ENCODE measurements around the gene MAP7D2.
A peak's percentile ranks its signal among the peaks of the same experiment; 100 is the strongest.

The MAP7D2 gene

GRCh38 chrX:20144491-20144890 lies 27.8 kb upstream of the MAP7D2 start:
- no peak for DNase-seq
- Histone ChIP-seq H3K27me3 (ENCODE audit: insufficient read depth, low read depth, severe bottlenecking) (no peaks in the 10 kb centered on the region), H3K9me3 (ENCODE audit: severe bottlenecking) (peaks cover 4% of the 10 kb centered on the region), H3K27ac (no peak overlapping the region), H3K4me3 (ENCODE audit: low read depth, low read length) (no peak overlapping the region), H3K36me3 (peaks cover 12% of the 10 kb centered on the region)
- TF ChIP-seq, protein P1, sequence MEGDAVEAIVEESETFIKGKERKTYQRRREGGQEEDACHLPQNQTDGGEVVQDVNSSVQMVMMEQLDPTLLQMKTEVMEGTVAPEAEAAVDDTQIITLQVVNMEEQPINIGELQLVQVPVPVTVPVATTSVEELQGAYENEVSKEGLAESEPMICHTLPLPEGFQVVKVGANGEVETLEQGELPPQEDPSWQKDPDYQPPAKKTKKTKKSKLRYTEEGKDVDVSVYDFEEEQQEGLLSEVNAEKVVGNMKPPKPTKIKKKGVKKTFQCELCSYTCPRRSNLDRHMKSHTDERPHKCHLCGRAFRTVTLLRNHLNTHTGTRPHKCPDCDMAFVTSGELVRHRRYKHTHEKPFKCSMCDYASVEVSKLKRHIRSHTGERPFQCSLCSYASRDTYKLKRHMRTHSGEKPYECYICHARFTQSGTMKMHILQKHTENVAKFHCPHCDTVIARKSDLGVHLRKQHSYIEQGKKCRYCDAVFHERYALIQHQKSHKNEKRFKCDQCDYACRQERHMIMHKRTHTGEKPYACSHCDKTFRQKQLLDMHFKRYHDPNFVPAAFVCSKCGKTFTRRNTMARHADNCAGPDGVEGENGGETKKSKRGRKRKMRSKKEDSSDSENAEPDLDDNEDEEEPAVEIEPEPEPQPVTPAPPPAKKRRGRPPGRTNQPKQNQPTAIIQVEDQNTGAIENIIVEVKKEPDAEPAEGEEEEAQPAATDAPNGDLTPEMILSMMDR (IDR thresholded peaks at IDR 0.05; ENCODE audit: low read depth, low read length): no peak

GRCh38 chrX:20143561-20143960 lies 26.9 kb upstream of the MAP7D2 start:
- no peaks in the 10 kb centered on the region for H3K27me3 ChIP-seq (ENCODE audit: insufficient read depth, low read depth, severe bottlenecking)
- H3K36me3 ChIP-seq: peaks cover 21% of the 10 kb centered on the region
- no peak for DNase-seq
- no peak overlapping the region for H3K4me3 ChIP-seq (ENCODE audit: low read depth, low read length)
- H3K27ac ChIP-seq: no peak overlapping the region
- TF ChIP-seq, protein P1 (IDR thresholded peaks at IDR 0.05; ENCODE audit: low read depth, low read length): peak; percentile 15; the same call in 1 of the 2 replicates
- peaks cover 4% of the 10 kb centered on the region for H3K9me3 ChIP-seq (ENCODE audit: severe bottlenecking)

GRCh38 chrX:20143111-20143510 lies 26.4 kb upstream of the MAP7D2 start:
- Histone ChIP-seq H3K4me3 (ENCODE audit: low read depth, low read length) (no peak overlapping the region), H3K36me3 (peaks cover 26% of the 10 kb centered on the region), H3K27me3 (ENCODE audit: insufficient read depth, low read depth, severe bottlenecking) (no peaks in the 10 kb centered on the region), H3K27ac (no peak overlapping the region), H3K9me3 (ENCODE audit: severe bottlenecking) (peaks cover 4% of the 10 kb centered on the region)
- no peak for DNase-seq
- TF ChIP-seq, protein P1 (IDR thresholded peaks at IDR 0.05; ENCODE audit: low read depth, low read length): no peak

DNA sequence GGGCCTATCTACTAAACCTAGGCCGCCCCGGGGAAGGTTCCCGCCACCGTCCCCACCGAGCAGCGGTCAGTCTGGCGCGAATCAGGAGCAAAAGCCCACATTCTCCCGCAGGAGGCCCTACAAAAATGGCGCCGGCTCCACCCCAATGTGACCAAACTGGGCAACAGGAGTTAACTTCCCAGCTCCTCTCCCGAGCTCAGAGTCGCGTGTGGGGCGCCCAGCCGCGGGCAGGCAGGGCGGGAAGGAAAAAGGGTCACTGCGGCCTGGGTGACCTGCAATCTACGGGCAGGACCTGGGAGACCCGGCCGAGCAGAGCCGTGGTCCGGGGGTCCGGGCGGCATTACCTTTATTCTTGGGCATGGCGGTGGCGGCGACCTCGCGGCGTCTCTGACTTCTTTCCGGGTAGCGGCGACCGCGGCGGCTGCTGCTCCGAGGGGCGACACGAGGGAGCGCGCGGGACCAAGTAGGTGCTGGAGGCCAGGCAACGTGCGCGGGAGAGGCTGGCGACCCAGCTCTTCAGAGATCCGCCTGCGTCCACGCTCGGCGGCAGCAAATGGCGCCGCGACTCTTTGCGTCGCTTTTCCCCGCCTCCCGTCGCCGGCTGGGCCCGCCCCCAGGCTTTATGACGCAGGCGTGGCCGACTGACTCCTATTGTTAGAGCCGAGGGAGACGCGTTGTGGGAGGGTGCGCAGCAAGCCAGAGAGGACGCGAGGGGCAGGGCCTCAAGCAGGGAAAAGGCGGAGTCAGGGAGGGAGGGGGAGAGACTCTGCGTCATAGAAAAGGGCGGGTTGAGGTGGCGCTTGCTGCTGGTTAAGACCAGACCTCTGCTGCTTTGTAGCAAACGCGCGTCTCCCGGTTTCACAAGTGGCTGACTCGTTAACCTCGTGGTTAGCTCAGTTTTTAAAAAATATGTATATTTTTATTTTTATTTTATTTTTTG lies 24.8 kb upstream of the MAP7D2 start, which contains the start of gene EIF1AX:
Gene EIF1AX (minus strand): TSS at position 558 of the 940 bp plus-strand sequence. CDS start 198 bp downstream, at position 360.
- Histone ChIP-seq H3K27ac (peak within 1 kb of the TSS; percentile 97), H3K36me3 (peaks cover 41% of the 10 kb centered on the region), H3K27me3 (ENCODE audit: insufficient read depth, low read depth, severe bottlenecking) (no peaks in the 10 kb centered on the region), H3K9me3 (ENCODE audit: severe bottlenecking) (peaks cover 4% of the 10 kb centered on the region), H3K4me3 (ENCODE audit: low read depth, low read length) (peak within 1 kb of the TSS; percentile 99)
- peak; percentile 99 for DNase-seq
- TF ChIP-seq, protein P1 (IDR thresholded peaks at IDR 0.05; ENCODE audit: low read depth, low read length): no peak

DNA sequence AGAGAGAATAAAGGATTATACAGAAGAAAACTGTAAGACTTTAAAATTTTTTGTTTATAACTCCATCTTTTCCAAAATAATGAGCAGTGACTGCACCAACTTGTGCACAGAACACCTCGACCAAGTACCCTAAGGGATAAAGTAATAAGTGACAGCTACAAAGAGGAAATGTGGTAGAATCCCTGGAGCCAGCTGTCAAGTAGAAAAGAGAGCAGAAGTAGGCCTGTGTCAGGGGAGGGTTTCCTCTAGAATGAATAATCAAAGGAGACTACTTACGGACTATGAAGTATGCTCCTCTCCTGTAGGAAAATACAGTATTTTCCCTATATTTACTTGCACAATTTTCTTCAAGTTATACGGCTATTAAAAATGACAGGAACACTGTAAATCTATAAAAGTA lies 23.7 kb upstream of the MAP7D2 start:
- peak overlapping the region; percentile 99 for H3K4me3 ChIP-seq (ENCODE audit: low read depth, low read length)

More for the DNA sequence above, 23.7 kb upstream of the MAP7D2 start:
- peaks cover 53% of the 10 kb centered on the region for H3K36me3 ChIP-seq
- peaks cover 4% of the 10 kb centered on the region for H3K9me3 ChIP-seq (ENCODE audit: severe bottlenecking)
- no peaks in the 10 kb centered on the region for H3K27me3 ChIP-seq (ENCODE audit: insufficient read depth, low read depth, severe bottlenecking)
- DNase-seq: no peak
- TF ChIP-seq, protein P1 (IDR thresholded peaks at IDR 0.05; ENCODE audit: low read depth, low read length): no peak
- H3K27ac ChIP-seq: no peak overlapping the region

Measured in WERI-Rb-1 (cell line).